Mesothelial cell of epicardium (in vitro differentiated cells): Measurements from ENCODE around the gene SUV39H1. TPM values are rescaled to one million over a fixed set of nuclear protein-coding genes. Genes with fewer than 3 reads are reported as not detected.

Experiments
- DNase-seq, 2 experiments: peaks; one replicate each; pipeline ENCODE4 v3.0.0; 2021; ENCODE audit warnings: low spot score in 2 of 2; ENCODE audit not compliant: unreplicated experiment in 2 of 2
- H3K27ac Mint-ChIP-seq: 2 replicates; pipeline ENCODE4 v1.8.0; 2021; ENCODE audit warnings: mixed read lengths
- H3K27me3 Mint-ChIP-seq: 2 replicates; pipeline ENCODE4 v1.8.0; 2021; ENCODE audit warnings: low read depth, mixed read lengths
- H3K36me3 Mint-ChIP-seq: 2 replicates; pipeline ENCODE4 v1.8.0; 2021; ENCODE audit warnings: mixed read lengths
- H3K4me1 Mint-ChIP-seq: 2 replicates; pipeline ENCODE4 v1.8.0; 2021; ENCODE audit warnings: mixed read lengths
- H3K4me3 Mint-ChIP-seq: 2 replicates; pipeline ENCODE4 v1.8.0; 2021; ENCODE audit warnings: mild to moderate bottlenecking, moderate library complexity, mixed read lengths
- H3K9me3 Mint-ChIP-seq: 2 replicates; pipeline ENCODE4 v1.8.0; 2021; ENCODE audit warnings: mixed read lengths
- total RNA-seq: library from RNA; stranded (reverse); gene quantifications from 3 replicates; pipeline ENCODE4 v1.2.1, GENCODE V29; 2021
- TF ChIP-seq, protein P1 (sequence below): fragments of 200-600 bp; sonication (generic); IDR thresholded peaks from one replicate; pipeline ENCODE4 v1.5.0; 2021; ENCODE audit warnings: antibody characterized with exemption; ENCODE audit not compliant: unreplicated experiment

The SUV39H1 gene
- total RNA-seq, 1 donor from 2014 or later: 5.3 TPM

DNA sequence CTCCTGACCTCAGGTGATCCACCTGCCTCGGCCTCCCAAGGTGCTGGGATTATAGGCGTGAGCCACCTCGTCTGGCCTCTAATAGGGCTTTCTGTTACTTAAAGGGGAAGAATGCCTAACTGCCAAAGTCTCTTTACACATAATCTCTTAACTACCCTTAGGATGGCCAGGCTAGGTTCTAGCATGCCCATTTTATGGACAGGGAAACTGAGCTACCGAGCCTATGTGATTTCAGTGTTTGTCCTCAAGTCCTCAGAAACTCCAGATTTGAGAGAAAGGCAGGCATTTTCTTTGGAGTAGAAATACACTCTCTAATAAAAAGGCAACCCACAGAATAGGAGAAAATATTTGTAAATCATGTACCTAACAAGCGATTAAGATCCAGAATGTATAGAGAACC is 52.6 kb downstream of the SUV39H1 start:
- Mint-ChIP-seq H3K36me3 (no peaks in the 10 kb centered on the region), H3K4me1 (peaks cover 4% of the 10 kb centered on the region), H3K4me3 (no peak overlapping the region), H3K27ac (no peak overlapping the region), H3K9me3 (peaks cover 14% of the 10 kb centered on the region), H3K27me3 (no peaks in the 10 kb centered on the region)
- DNase-seq: no peak
- TF ChIP-seq, protein P1, sequence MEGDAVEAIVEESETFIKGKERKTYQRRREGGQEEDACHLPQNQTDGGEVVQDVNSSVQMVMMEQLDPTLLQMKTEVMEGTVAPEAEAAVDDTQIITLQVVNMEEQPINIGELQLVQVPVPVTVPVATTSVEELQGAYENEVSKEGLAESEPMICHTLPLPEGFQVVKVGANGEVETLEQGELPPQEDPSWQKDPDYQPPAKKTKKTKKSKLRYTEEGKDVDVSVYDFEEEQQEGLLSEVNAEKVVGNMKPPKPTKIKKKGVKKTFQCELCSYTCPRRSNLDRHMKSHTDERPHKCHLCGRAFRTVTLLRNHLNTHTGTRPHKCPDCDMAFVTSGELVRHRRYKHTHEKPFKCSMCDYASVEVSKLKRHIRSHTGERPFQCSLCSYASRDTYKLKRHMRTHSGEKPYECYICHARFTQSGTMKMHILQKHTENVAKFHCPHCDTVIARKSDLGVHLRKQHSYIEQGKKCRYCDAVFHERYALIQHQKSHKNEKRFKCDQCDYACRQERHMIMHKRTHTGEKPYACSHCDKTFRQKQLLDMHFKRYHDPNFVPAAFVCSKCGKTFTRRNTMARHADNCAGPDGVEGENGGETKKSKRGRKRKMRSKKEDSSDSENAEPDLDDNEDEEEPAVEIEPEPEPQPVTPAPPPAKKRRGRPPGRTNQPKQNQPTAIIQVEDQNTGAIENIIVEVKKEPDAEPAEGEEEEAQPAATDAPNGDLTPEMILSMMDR: no peak

DNA sequence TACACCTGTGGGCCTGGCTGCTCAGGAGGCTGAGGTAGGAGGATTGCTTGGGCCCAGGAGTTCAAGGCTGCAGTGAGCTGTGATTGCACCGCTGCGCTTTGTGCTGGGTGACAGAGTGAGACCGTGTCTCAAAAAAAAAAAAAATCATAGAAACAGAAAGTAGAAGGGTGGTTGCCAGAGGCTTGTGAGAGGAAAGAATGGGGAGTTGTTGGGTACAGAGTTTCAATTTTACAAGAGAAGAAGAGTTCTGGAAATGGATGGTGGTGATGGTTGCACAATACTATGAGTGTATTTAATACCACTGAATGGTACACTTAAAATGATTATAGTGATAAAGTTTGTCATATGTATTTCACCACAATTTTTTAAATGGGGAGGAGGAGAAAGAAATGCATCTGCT is 54.8 kb downstream of the SUV39H1 start:
- peaks cover 13% of the 10 kb centered on the region for H3K9me3 Mint-ChIP-seq
- no peak for DNase-seq
- H3K36me3 Mint-ChIP-seq: no peaks in the 10 kb centered on the region
- H3K27me3 Mint-ChIP-seq: no peaks in the 10 kb centered on the region
- no peak overlapping the region for H3K4me3 Mint-ChIP-seq
- TF ChIP-seq, protein P1: no peak
- H3K27ac Mint-ChIP-seq: no peak overlapping the region
- H3K4me1 Mint-ChIP-seq: peaks cover 4% of the 10 kb centered on the region

DNA sequence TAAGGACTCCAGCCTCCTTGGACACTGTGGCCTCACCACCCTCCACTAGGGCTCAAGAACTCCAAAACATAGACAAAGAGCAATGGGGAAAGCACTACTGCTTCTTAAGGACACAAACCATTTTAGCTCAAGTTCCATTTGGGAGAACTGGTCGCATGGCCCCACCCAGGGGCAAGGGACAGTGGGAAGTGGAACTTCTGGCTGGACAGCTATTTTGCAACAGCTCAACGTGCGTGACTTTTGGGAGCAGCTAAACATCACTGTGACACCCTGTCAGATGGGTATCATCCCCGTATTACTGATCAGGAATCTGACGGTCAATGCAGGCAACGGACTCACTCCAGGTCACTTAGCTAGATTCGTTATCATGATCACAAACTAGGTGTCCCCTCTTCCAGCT is 56.0 kb downstream of the SUV39H1 start:
- TF ChIP-seq, protein P1: no peak
- Mint-ChIP-seq H3K4me3 (no peak overlapping the region), H3K4me1 (peaks cover 4% of the 10 kb centered on the region), H3K27ac (no peak overlapping the region), H3K27me3 (no peaks in the 10 kb centered on the region), H3K9me3 (peaks cover 13% of the 10 kb centered on the region), H3K36me3 (no peaks in the 10 kb centered on the region)
- DNase-seq: no peak

DNA sequence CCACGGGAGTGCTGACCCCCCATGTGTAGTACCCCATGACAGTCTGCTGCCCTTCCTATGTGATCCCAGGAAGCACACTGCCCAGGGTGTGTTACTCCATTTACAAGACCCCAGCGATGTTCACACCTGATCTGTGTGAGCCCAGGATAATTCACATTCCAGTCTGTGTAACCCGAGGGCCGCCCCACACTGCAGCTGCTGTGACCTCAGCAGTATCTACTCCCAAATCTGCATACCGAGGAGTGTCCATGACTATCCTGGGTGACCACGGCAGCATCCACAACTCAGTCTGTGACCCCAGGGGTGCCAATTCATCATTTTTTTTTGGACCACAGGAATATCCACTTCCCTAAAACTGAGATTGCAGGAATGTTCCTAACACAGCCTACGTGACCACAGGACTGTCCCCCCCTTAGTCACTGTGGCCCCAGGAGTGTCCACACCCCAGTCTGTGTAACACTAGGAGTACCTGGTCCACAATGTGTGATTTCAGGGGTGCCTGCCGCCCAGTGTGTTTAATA is 57.2 kb downstream of the SUV39H1 start:
- no peaks in the 10 kb centered on the region for H3K27me3 Mint-ChIP-seq
- no peak overlapping the region for H3K4me3 Mint-ChIP-seq
- no peak for DNase-seq
- H3K9me3 Mint-ChIP-seq: peaks cover 13% of the 10 kb centered on the region
- H3K4me1 Mint-ChIP-seq: no peaks in the 10 kb centered on the region
- H3K36me3 Mint-ChIP-seq: no peaks in the 10 kb centered on the region
- H3K27ac Mint-ChIP-seq: no peak overlapping the region
- TF ChIP-seq, protein P1: no peak

DNA sequence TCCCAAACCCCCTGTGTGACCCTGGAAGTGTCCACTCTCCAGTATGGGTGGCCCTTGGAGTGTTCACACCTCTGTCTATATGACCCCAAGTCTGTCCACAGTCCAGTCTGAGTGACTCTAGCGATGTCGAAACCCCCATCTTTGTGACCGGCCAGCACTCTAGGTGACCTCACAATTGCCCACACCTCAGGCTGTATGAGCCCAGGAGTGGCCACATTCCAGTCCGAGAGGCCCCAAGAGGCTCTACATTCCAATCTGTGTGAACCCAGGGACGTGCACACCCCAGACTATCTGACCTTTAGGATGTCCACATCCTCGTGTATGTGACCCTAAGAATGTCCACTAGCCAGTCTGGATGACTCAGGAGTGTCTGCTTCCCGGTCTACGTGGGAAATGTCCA is 57.7 kb downstream of the SUV39H1 start:
- no peak for DNase-seq
- no peak overlapping the region for H3K4me3 Mint-ChIP-seq
- H3K27me3 Mint-ChIP-seq: no peaks in the 10 kb centered on the region
- TF ChIP-seq, protein P1: no peak
- H3K27ac Mint-ChIP-seq: no peak overlapping the region
- H3K4me1 Mint-ChIP-seq: no peaks in the 10 kb centered on the region
- peaks cover 12% of the 10 kb centered on the region for H3K9me3 Mint-ChIP-seq
- H3K36me3 Mint-ChIP-seq: no peaks in the 10 kb centered on the region

Other genes starting within 250 kb of the SUV39H1 start
- 9.0 to 10.1 TPM (median 9.6 TPM) in 3 replicates for gene SLC38A5, start 226.5 kb upstream of the SUV39H1 start, total RNA-seq
- gene FTSJ1, start 220.5 kb upstream of the SUV39H1 start, total RNA-seq: 37.5 to 42.2 TPM (median 42.1 TPM) in 3 replicates
- gene PORCN, start 187.7 kb upstream of the SUV39H1 start, total RNA-seq: 9.7 to 11.0 TPM (median 10.1 TPM) in 3 replicates
- gene EBP, start 174.9 kb upstream of the SUV39H1 start, total RNA-seq: 48.9 to 52.2 TPM (median 50.2 TPM) in 3 replicates
- 13.9 to 15.4 TPM (median 15.3 TPM) in 3 replicates for gene TBC1D25, start 157.0 kb upstream of the SUV39H1 start, total RNA-seq
- gene RBM3, start 122.2 kb upstream of the SUV39H1 start, total RNA-seq: 208 to 215 TPM (median 209 TPM) in 3 replicates
- 85.8 to 98.6 TPM (median 88.8 TPM) in 3 replicates for gene WDR13, start 99.2 kb upstream of the SUV39H1 start, total RNA-seq
- gene WAS, start 12.9 kb upstream of the SUV39H1 start, total RNA-seq: 1.4 to 2.2 TPM (median 1.5 TPM) in 3 replicates
- gene GLOD5, start 65.0 kb downstream of the SUV39H1 start, total RNA-seq: not detected in 3 replicates
- not detected in 3 replicates for gene GATA1, start 89.9 kb downstream of the SUV39H1 start, total RNA-seq
- 196 to 205 TPM (median 200 TPM) in 3 replicates for gene HDAC6, start 105.3 kb downstream of the SUV39H1 start, total RNA-seq
- 0.33 to 0.63 TPM (median 0.54 TPM) in 3 replicates for gene ERAS, start 129.8 kb downstream of the SUV39H1 start, total RNA-seq
- gene PCSK1N, start 138.9 kb downstream of the SUV39H1 start, total RNA-seq: 41.6 to 46.9 TPM (median 42.8 TPM) in 3 replicates
- 64.7 to 68.2 TPM (median 67.6 TPM) in 3 replicates for gene TIMM17B, start 201.0 kb downstream of the SUV39H1 start, total RNA-seq
- 62.2 to 64.9 TPM (median 64.3 TPM) in 3 replicates for gene PQBP1, start 201.2 kb downstream of the SUV39H1 start, total RNA-seq
- 42.2 to 45.9 TPM (median 43.8 TPM) in 3 replicates for gene SLC35A2, start 214.9 kb downstream of the SUV39H1 start, total RNA-seq
- gene PIM2, start 222.3 kb downstream of the SUV39H1 start, total RNA-seq: 9.3 to 10.3 TPM (median 9.7 TPM) in 3 replicates